IMR-90 (cell line): ENCODE results near the gene ADAM23. TPM values are rescaled to one million over a fixed set of nuclear protein-coding genes. Genes with fewer than 3 reads are reported as not detected.

ENCODE experiments used
- ATAC-seq: fragments of 200-7000 bp; cut with Tn5 transposase; 2 replicates; pipeline ENCODE4 v1.9.1; 2020; ENCODE audit warnings: low read depth, mild to moderate bottlenecking, moderate library complexity
- BruUV-seq: library from RNA; stranded (reverse); fragments of 400-500 nt; replicated peaks from 2 replicates; lab custom pipeline; 2021; lab: Mats Ljungman, UMichigan
- CTCF ChIA-PET: fragments of 300-600 bp; formaldehyde crosslinking; extraction: SDS; loops from one replicate; lab custom pipeline; 2021; ENCODE audit warnings: antibody characterized with exemption; lab: Yijun Ruan, JAX
- POLR2A ChIA-PET: fragments of 300-600 bp; sonication (Branson Sonifier 250); formaldehyde crosslinking; loops from one replicate; lab custom pipeline; 2022; ENCODE audit warnings: antibody characterized with exemption; ENCODE audit not compliant: unreplicated experiment; lab: Charles Lee
- DNase-seq: peaks from one replicate; pipeline ENCODE4 v3.0.0; 2013
- H2AFZ ChIP-seq: replicated peaks from 2 replicates; pipeline ENCODE3; 2013; ENCODE audit warnings: low read length, mild to moderate bottlenecking; ENCODE audit not compliant: poor library complexity
- H2AK5ac ChIP-seq: 2 replicates; pipeline ENCODE4 v1.6.1; 2013; ENCODE audit warnings: low read depth, low read length, inconsistent platforms
- H2AK9ac ChIP-seq: replicated peaks from 2 replicates; pipeline ENCODE3; 2013; ENCODE audit warnings: mild to moderate bottlenecking, low read depth, low read length, moderate library complexity; ENCODE audit not compliant: poor library complexity
- H2BK120ac ChIP-seq: 2 replicates; pipeline ENCODE4 v1.6.1; 2013; ENCODE audit warnings: low read depth, low read length, inconsistent platforms
- H2BK15ac ChIP-seq: 3 replicates; pipeline ENCODE4 v1.6.1; 2013; ENCODE audit warnings: low read depth, low read length, inconsistent platforms
- H2BK20ac ChIP-seq: 2 replicates; pipeline ENCODE4 v1.6.1; 2013; ENCODE audit warnings: low read depth, mild to moderate bottlenecking, inconsistent platforms, low read length, moderate library complexity
- H2BK5ac ChIP-seq: 2 replicates; pipeline ENCODE4 v1.6.1; 2013; ENCODE audit warnings: mild to moderate bottlenecking, low read depth, low read length, inconsistent platforms; ENCODE audit not compliant: poor library complexity, severe bottlenecking
- H3K14ac ChIP-seq: replicated peaks from 2 replicates; pipeline ENCODE4 v1.6.1; 2013; ENCODE audit warnings: low read depth, low read length, inconsistent platforms
- H3K18ac ChIP-seq: 2 replicates; pipeline ENCODE4 v1.6.1; 2013; ENCODE audit warnings: low read depth, low read length, control low read depth
- H3K23ac ChIP-seq: 2 replicates; pipeline ENCODE4 v1.6.1; 2013; ENCODE audit warnings: low read depth, low read length, inconsistent platforms
- H3K27ac ChIP-seq: 2 replicates; pipeline ENCODE4 v1.5.1; 2013; ENCODE audit warnings: mild to moderate bottlenecking, control low read depth, low read length; ENCODE audit not compliant: insufficient read depth
- H3K27me3 ChIP-seq: 2 replicates; pipeline ENCODE4 v1.6.1; 2013; ENCODE audit warnings: low read length; ENCODE audit not compliant: control insufficient read depth, insufficient read depth
- H3K36me3 ChIP-seq: 2 replicates; pipeline ENCODE4 v1.6.1; 2013; ENCODE audit warnings: low read length, mixed read lengths; ENCODE audit not compliant: control insufficient read depth, insufficient read depth
- H3K4ac ChIP-seq: 2 replicates; pipeline ENCODE4 v1.6.1; 2013; ENCODE audit warnings: low read depth, low read length, inconsistent platforms
- H3K4me1 ChIP-seq: 2 replicates; pipeline ENCODE4 v1.6.1; 2013; ENCODE audit warnings: low read length, mixed read lengths; ENCODE audit not compliant: control insufficient read depth, insufficient read depth
- H3K4me2 ChIP-seq: 2 replicates; pipeline ENCODE4 v1.6.1; 2013; ENCODE audit warnings: low read depth, mild to moderate bottlenecking, control low read depth, low read length, moderate library complexity
- H3K4me3 ChIP-seq: 2 replicates; pipeline ENCODE4 v1.5.1; 2013; ENCODE audit warnings: low read depth, mild to moderate bottlenecking, control low read depth, low read length, moderate library complexity; ENCODE audit not compliant: insufficient read depth
- H3K56ac ChIP-seq: 2 replicates; pipeline ENCODE4 v1.6.1; 2013; ENCODE audit warnings: low read length, inconsistent platforms; ENCODE audit not compliant: insufficient read depth; ENCODE audit errors: extremely low read depth
- H3K79me1 ChIP-seq, 2 experiments: 2 replicates each; pipeline ENCODE4 v1.6.1; 2013; ENCODE audit warnings: low read length in 2 of 2, inconsistent platforms in 1 of 2, low read depth in 1 of 2
- H3K9ac ChIP-seq: 2 replicates; pipeline ENCODE4 v1.6.1; 2013; ENCODE audit warnings: low read depth, low read length, control low read depth
- H3K9me1 ChIP-seq: 2 replicates; pipeline ENCODE4 v1.6.1; 2013; ENCODE audit warnings: low read length, inconsistent platforms; ENCODE audit not compliant: insufficient read depth
- H3K9me3 ChIP-seq: 2 replicates; pipeline ENCODE4 v1.6.1; 2013; ENCODE audit warnings: low read length; ENCODE audit not compliant: control insufficient read depth, insufficient read depth
- H4K20me1 ChIP-seq: 2 replicates; pipeline ENCODE4 v1.6.1; 2013; ENCODE audit warnings: low read length, inconsistent platforms; ENCODE audit not compliant: insufficient read depth
- H4K5ac ChIP-seq: 2 replicates; pipeline ENCODE4 v1.6.1; 2013; ENCODE audit warnings: mild to moderate bottlenecking, low read depth, low read length, control low read depth
- H4K8ac ChIP-seq, 2 experiments: 2 replicates each; pipeline ENCODE4 v1.6.1; 2013; ENCODE audit warnings: low read depth in 2 of 2, low read length in 2 of 2, control low read depth in 1 of 2, inconsistent platforms in 1 of 2
- H4K91ac ChIP-seq: 2 replicates; pipeline ENCODE4 v1.6.1; 2013; ENCODE audit warnings: low read depth, low read length, inconsistent platforms; ENCODE audit not compliant: insufficient read depth
- BHLHE40 ChIP-seq: fragments of 150-350 bp; IDR thresholded peaks from 2 replicates; pipeline ENCODE4 v1.6.1; 2016; ENCODE audit warnings: mild to moderate bottlenecking, low read depth, low read length
- CEBPB ChIP-seq: IDR thresholded peaks from 2 replicates; pipeline ENCODE4 v1.6.1; 2012; ENCODE audit warnings: low read depth, low read length, improper control_type of control experiment
- CHD1 ChIP-seq: IDR thresholded peaks from 2 replicates; pipeline ENCODE4 v1.6.1; 2012; ENCODE audit warnings: low read depth, low read length, improper control_type of control experiment
- FOS ChIP-seq: fragments of 150-350 bp; IDR thresholded peaks from 2 replicates; pipeline ENCODE4 v1.6.1; 2016; ENCODE audit warnings: low read depth, low read length
- MAFK ChIP-seq: IDR thresholded peaks from 2 replicates; pipeline ENCODE4 v1.6.1; 2012; ENCODE audit warnings: low read depth, low read length, improper control_type of control experiment
- MAZ ChIP-seq: IDR thresholded peaks from 2 replicates; pipeline ENCODE4 v1.6.1; 2012; ENCODE audit warnings: low read depth, mild to moderate bottlenecking, low read length, improper control_type of control experiment, moderate library complexity, borderline replicate concordance
- MXI1 ChIP-seq: IDR thresholded peaks from 2 replicates; pipeline ENCODE4 v1.6.1; 2012; ENCODE audit warnings: low read depth, mild to moderate bottlenecking, low read length, moderate library complexity, borderline replicate concordance
- NFE2L2 ChIP-seq: fragments of 150-350 bp; IDR thresholded peaks from 2 replicates; pipeline ENCODE4 v1.6.1; 2016; ENCODE audit warnings: low read depth, mild to moderate bottlenecking, low read length
- POLR2A ChIP-seq: IDR thresholded peaks from 2 replicates; pipeline ENCODE4 v1.6.1; 2012; ENCODE audit warnings: mild to moderate bottlenecking, low read depth, low read length
- RAD21 ChIP-seq: IDR thresholded peaks from 2 replicates; pipeline ENCODE4 v1.6.1; 2012; ENCODE audit warnings: low read length, improper control_type of control experiment
- RCOR1 ChIP-seq: IDR thresholded peaks from 2 replicates; pipeline ENCODE4 v1.6.1; 2012; ENCODE audit warnings: mild to moderate bottlenecking, low read length, improper control_type of control experiment; ENCODE audit not compliant: insufficient replicate concordance
- RFX5 ChIP-seq: IDR thresholded peaks from 2 replicates; pipeline ENCODE4 v1.8.0; 2012; ENCODE audit warnings: low read depth, mild to moderate bottlenecking, low read length, moderate library complexity
- SMC3 ChIP-seq: fragments of 150-350 bp; IDR thresholded peaks from 2 replicates; pipeline ENCODE4 v1.6.1; 2016; ENCODE audit warnings: low read depth, mild to moderate bottlenecking, antibody characterized with exemption, low read length, moderate library complexity
- WGBS, 2 experiments: methylation state at CpG; one replicate each; pipeline versions ENCODE4 v1.1.5 to v1.1.7; 2013; ENCODE audit warnings: missing lambda C conversion rate in 2 of 2; ENCODE audit not compliant: insufficient read length in 1 of 2; ENCODE audit errors: extremely low coverage in 2 of 2; 5-methylcytosine and 5-hydroxymethylcytosine counted together
- dilution Hi-C: fragments of 300-500 bp; cut with HindIII; formaldehyde crosslinking; loops from one replicate; pipeline ENCODE4 v1.14.3; 2018; ENCODE audit warnings: low sequenced_read_pairs; ENCODE audit not compliant: unreplicated experiment
- in situ Hi-C: fragments of 300-500 bp; cut with MboI; formaldehyde crosslinking; loops from 3 replicates; pipeline ENCODE4 v1.14.3; 2019; ENCODE audit warnings: low sequenced_read_pairs, inconsistent platforms, mixed read lengths
- intact Hi-C: fragments of 100-400 bp; cut with micrococcal nuclease; formaldehyde crosslinking; loops from 2 replicates; pipeline ENCODE4 v1.10.0; 2022
- polyA plus RNA-seq, 3 experiments: library from polyadenylated mRNA; depleted of rRNA; stranded (reverse); fragments of >200 nt; gene quantifications; 2 replicates each; pipeline ENCODE4 v1.2.3, GENCODE V29; 2012; ENCODE audit warnings: low replicate concordance in 1 of 3
- total RNA-seq: library from RNA; depleted of rRNA; stranded (reverse); fragments of >200 nt; gene quantifications from 2 replicates; pipeline ENCODE4 v1.2.3, GENCODE V29; 2012
- TF ChIP-seq, protein P1 (sequence below): conservative IDR thresholded peaks from 2 replicates; pipeline ENCODE4 v1.5.1; 2012; ENCODE audit warnings: mild to moderate bottlenecking, low read depth, low read length, improper control_type of control experiment
- TF ChIP-seq, protein P2 (sequence below): fragments of 150-350 bp; IDR thresholded peaks from 2 replicates; pipeline ENCODE4 v1.6.1; 2017; ENCODE audit warnings: mild to moderate bottlenecking, antibody characterized with exemption, low read length, low read depth
- TF ChIP-seq, protein P3 (sequence below): fragments of 150-350 bp; IDR thresholded peaks from 2 replicates; pipeline ENCODE4 v1.6.1; 2016; ENCODE audit warnings: low read depth, mild to moderate bottlenecking, low read length, moderate library complexity, borderline replicate concordance

The ADAM23 gene
- total and polyA plus RNA-seq, 2 of the 4 experiments (the other 2 are of a cell fraction), result 2.9 to 10.3 TPM

DNA sequence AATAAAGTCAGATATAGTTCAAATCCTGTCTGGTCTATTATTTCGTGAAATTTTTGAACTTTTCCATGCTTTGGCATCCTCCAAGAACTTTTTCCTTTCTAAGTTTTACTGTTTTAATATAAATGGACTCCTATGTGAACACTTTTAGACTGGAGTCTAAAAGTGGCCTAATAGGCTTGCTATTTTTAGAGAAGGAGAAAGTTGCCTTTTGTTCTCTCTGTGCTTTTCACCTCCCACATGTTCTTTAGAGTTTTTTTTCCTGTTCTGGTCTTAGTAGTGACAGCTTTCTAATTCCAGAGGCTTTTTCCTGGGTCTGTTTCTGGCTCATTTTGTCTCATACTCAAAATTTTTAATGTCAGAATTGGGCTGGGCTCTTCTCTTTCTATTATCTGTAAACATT is 72.2 kb downstream of the ADAM23 start:
- no CpG with 5 or more reads among the region's 1 CpG for WGBS, 2 experiments
- no peak overlapping the region for H3K56ac ChIP-seq
- no peak overlapping the region for H4K8ac ChIP-seq
- BruUV-seq, result no TSS peak
- H3K27ac ChIP-seq, result no peak overlapping the region
- no peaks in the 10 kb centered on the region; the same call in 1 of the 2 replicates for H3K9me1 ChIP-seq
- H3K14ac ChIP-seq, result no peak overlapping the region
- H2BK15ac ChIP-seq, result no peak overlapping the region
- no peaks in the 10 kb centered on the region for H3K36me3 ChIP-seq
- no peak overlapping the region for H3K4ac ChIP-seq
- POLR2A ChIA-PET, result no interaction called here
- no peak for DNase-seq
- ATAC-seq, result no peak
- H2BK5ac ChIP-seq, result no peak overlapping the region
- H2BK20ac ChIP-seq, result no peak overlapping the region
- TF ChIP-seq CEBPB, result no peak
- no peak for TF ChIP-seq BHLHE40
- TF ChIP-seq, protein P1, sequence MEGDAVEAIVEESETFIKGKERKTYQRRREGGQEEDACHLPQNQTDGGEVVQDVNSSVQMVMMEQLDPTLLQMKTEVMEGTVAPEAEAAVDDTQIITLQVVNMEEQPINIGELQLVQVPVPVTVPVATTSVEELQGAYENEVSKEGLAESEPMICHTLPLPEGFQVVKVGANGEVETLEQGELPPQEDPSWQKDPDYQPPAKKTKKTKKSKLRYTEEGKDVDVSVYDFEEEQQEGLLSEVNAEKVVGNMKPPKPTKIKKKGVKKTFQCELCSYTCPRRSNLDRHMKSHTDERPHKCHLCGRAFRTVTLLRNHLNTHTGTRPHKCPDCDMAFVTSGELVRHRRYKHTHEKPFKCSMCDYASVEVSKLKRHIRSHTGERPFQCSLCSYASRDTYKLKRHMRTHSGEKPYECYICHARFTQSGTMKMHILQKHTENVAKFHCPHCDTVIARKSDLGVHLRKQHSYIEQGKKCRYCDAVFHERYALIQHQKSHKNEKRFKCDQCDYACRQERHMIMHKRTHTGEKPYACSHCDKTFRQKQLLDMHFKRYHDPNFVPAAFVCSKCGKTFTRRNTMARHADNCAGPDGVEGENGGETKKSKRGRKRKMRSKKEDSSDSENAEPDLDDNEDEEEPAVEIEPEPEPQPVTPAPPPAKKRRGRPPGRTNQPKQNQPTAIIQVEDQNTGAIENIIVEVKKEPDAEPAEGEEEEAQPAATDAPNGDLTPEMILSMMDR, result no peak
- no peak for TF ChIP-seq FOS
- TF ChIP-seq, protein P2, sequence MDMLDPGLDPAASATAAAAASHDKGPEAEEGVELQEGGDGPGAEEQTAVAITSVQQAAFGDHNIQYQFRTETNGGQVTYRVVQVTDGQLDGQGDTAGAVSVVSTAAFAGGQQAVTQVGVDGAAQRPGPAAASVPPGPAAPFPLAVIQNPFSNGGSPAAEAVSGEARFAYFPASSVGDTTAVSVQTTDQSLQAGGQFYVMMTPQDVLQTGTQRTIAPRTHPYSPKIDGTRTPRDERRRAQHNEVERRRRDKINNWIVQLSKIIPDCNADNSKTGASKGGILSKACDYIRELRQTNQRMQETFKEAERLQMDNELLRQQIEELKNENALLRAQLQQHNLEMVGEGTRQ, result no peak
- TF ChIP-seq NFE2L2, result no peak
- TF ChIP-seq RCOR1, result no peak
- TF ChIP-seq, protein P3, sequence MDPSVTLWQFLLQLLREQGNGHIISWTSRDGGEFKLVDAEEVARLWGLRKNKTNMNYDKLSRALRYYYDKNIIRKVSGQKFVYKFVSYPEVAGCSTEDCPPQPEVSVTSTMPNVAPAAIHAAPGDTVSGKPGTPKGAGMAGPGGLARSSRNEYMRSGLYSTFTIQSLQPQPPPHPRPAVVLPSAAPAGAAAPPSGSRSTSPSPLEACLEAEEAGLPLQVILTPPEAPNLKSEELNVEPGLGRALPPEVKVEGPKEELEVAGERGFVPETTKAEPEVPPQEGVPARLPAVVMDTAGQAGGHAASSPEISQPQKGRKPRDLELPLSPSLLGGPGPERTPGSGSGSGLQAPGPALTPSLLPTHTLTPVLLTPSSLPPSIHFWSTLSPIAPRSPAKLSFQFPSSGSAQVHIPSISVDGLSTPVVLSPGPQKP, result no peak
- no peak for TF ChIP-seq RFX5
- TF ChIP-seq CHD1, result no peak
- no peak for TF ChIP-seq POLR2A
- TF ChIP-seq MAFK, result no peak
- TF ChIP-seq MXI1, result no peak
- no peak for TF ChIP-seq SMC3
- TF ChIP-seq RAD21, result no peak
- no peak for TF ChIP-seq MAZ
- no peak overlapping the region for H3K9ac ChIP-seq
- CTCF ChIA-PET, result no interaction called here
- H2AFZ ChIP-seq, result no peak overlapping the region
- in situ Hi-C loops (no loop called here), intact Hi-C loops (no loop called here), dilution Hi-C loops (no loop called here)
- H3K79me1 ChIP-seq, result no peaks in the 10 kb centered on the region
- H4K20me1 ChIP-seq, result no peaks in the 10 kb centered on the region
- no peak overlapping the region for H3K18ac ChIP-seq
- H3K27me3 ChIP-seq, result no peaks in the 10 kb centered on the region
- no peaks in the 10 kb centered on the region for H3K9me3 ChIP-seq
- no peak overlapping the region for H2BK120ac ChIP-seq
- no peak overlapping the region for H2AK9ac ChIP-seq
- H4K91ac ChIP-seq, result no peak overlapping the region
- H3K23ac ChIP-seq, result no peak overlapping the region
- H4K5ac ChIP-seq, result no peak overlapping the region
- no peak overlapping the region for H3K4me2 ChIP-seq
- no peak overlapping the region for H2AK5ac ChIP-seq
- H3K4me3 ChIP-seq, result no peak overlapping the region
- no peaks in the 10 kb centered on the region for H3K4me1 ChIP-seq
